Urothelium cell line (cell line): ENCODE measurements around the gene OR2A2.
"Not testable (repeated sequence)": the region's sequence is repeated elsewhere in the genome, so short reads cannot be mapped to it uniquely, and the experiment has no call there.

ENCODE experiments used
- DNase-seq: peaks from one replicate; pipeline ENCODE4 v3.0.0; 2011; ENCODE audit warnings: low spot score, mixed read lengths
- FAIRE-seq: peaks from 2 replicates; lab custom pipeline; 2011; peaks lifted over from hg19 to GRCh38; lab: Jason Lieb, UNC

The OR2A2 gene

GRCh38 chr7:144109283-144109682, at the start of gene OR2A2:
Gene OR2A2 (plus strand): TSS chr7:144109583. CDS start chr7:144109583, 0 bp downstream.
- DNase-seq (no peak), FAIRE-seq (no peak)

GRCh38 chr7:144063710-144064109, 45.7 kb upstream of the OR2A2 start:
- DNase-seq (no peak), FAIRE-seq (no peak)

- DNase-seq (no peak), FAIRE-seq (no peak)
Observed at GRCh38 chr7:144069511-144069910, 39.9 kb upstream of the OR2A2 start, which contains the start of gene OR2A25. Gene OR2A25 (plus strand): TSS chr7:144069811. CDS start chr7:144074220, 4,409 bp downstream.

- FAIRE-seq (no peak), DNase-seq (no peak)
Observed at GRCh38 chr7:144069953-144070352, 39.4 kb upstream of the OR2A2 start.

GRCh38 chr7:144074374-144074773, 35.0 kb upstream of the OR2A2 start:
- no peak for FAIRE-seq
- no peak for DNase-seq

- FAIRE-seq (no peak), DNase-seq (no peak)
Observed at GRCh38 chr7:144085978-144086377, 23.4 kb upstream of the OR2A2 start, which contains the start of gene OR2A12. Gene OR2A12 (plus strand): TSS chr7:144086278. CDS start chr7:144095108, 8,830 bp downstream.

GRCh38 chr7:144086730-144087129, 22.7 kb upstream of the OR2A2 start:
- no peak for DNase-seq

GRCh38 chr7:144087230-144087629, 22.2 kb upstream of the OR2A2 start:
- no peak for DNase-seq
- no peak for FAIRE-seq

More at GRCh38 chr7:144086730-144087129, 22.7 kb upstream of the OR2A2 start:
- no peak for FAIRE-seq

- FAIRE-seq (no peak), DNase-seq (no peak)
Observed at GRCh38 chr7:144090667-144091066, 18.7 kb upstream of the OR2A2 start.

- DNase-seq (no peak), FAIRE-seq (no peak)
Observed at GRCh38 chr7:144098776-144099175, 10.6 kb upstream of the OR2A2 start.

GRCh38 chr7:144100607-144101006, 8.8 kb upstream of the OR2A2 start:
- DNase-seq (no peak), FAIRE-seq (no peak)

GRCh38 chr7:144102041-144102440, 7.3 kb upstream of the OR2A2 start:
- FAIRE-seq, result no peak

GRCh38 chr7:144105211-144105610, 4.2 kb upstream of the OR2A2 start:
- no peak for DNase-seq
- no peak for FAIRE-seq

More at GRCh38 chr7:144102041-144102440, 7.3 kb upstream of the OR2A2 start:
- no peak for DNase-seq

GRCh38 chr7:144110272-144110671, 889 bp downstream of the OR2A2 start:
- no peak for FAIRE-seq
- DNase-seq, result no peak

- DNase-seq, result no peak
- no peak for FAIRE-seq
Observed at GRCh38 chr7:144113651-144114050, 4.3 kb downstream of the OR2A2 start.

GRCh38 chr7:144118341-144118740, 9.0 kb downstream of the OR2A2 start:
- DNase-seq (peak; percentile 4), FAIRE-seq (no peak)

- DNase-seq, result no peak
Observed at GRCh38 chr7:144122876-144123275, 13.5 kb downstream of the OR2A2 start, which contains the start of gene OR2A14. Gene OR2A14 (plus strand): TSS chr7:144123176. CDS start chr7:144129113, 5,937 bp downstream.

GRCh38 chr7:144127714-144128334, 18.4 kb downstream of the OR2A2 start:
- no peak for FAIRE-seq
- peak; percentile 81 for DNase-seq

More at GRCh38 chr7:144122876-144123275, 13.5 kb downstream of the OR2A2 start, which contains the start of gene OR2A14:
- FAIRE-seq, result no peak

GRCh38 chr7:144129601-144130000, 20.2 kb downstream of the OR2A2 start:
- FAIRE-seq, DNase-seq: not testable (repeated sequence)

- FAIRE-seq, result no peak
- DNase-seq, result no peak
Observed at GRCh38 chr7:144130730-144131129, 21.3 kb downstream of the OR2A2 start.

GRCh38 chr7:144132262-144132661, 22.9 kb downstream of the OR2A2 start:
- FAIRE-seq (no peak), DNase-seq (no peak)

- no peak for DNase-seq
- FAIRE-seq, result no peak
Observed at GRCh38 chr7:144133307-144133706, 23.9 kb downstream of the OR2A2 start.
